Adrenal gland (tissue), 12 donors: ENCODE data around the gene PIK3R2. TPM values are rescaled to one million over a fixed set of nuclear protein-coding genes. Genes with fewer than 3 reads are reported as not detected.
A peak's percentile ranks its signal among the peaks of the same experiment; 100 is the strongest.

Experiments used
- DNase-seq, 7 donors: peaks; one replicate each; pipeline ENCODE4 v3.0.0-alpha.2; 2019 to 2020
- H3K27ac ChIP-seq, 5 donors: fragments of 200-600 bp; sonication (generic) in 4 of 5; 1 replicate in 3 of 5; 2 replicates in 2 of 5; pipeline versions ENCODE4 v1.5.1 to v1.8.0; 2016 to 2020; ENCODE audit warnings: mild to moderate bottlenecking in 1 of 5
- H3K27me3 ChIP-seq: fragments of 200-600 bp; 2 replicates; pipeline ENCODE4 v1.8.0; 2021
- H3K36me3 ChIP-seq, 2 donors: fragments of 200-600 bp; replicated peaks in 1 of 2; 1 replicate in 1 of 2; 2 replicates in 1 of 2; pipeline versions ENCODE4 v1.5.1 to v1.8.0; 2018 to 2022
- H3K4me1 ChIP-seq, 2 donors: fragments of 200-600 bp; replicated peaks in 1 of 2; 1 replicate in 1 of 2; 2 replicates in 1 of 2; pipeline versions ENCODE4 v1.5.1 to v1.8.0; 2018 to 2021
- H3K4me3 ChIP-seq, 4 donors: fragments of 200-600 bp; sonication (generic) in 3 of 4; one replicate each; pipeline ENCODE4 v1.5.1; 2016 to 2018
- H3K9me3 ChIP-seq, 3 donors: fragments of 200-600 bp; sonication (generic) in 1 of 3; replicated peaks in 1 of 3; 1 replicate in 2 of 3; 2 replicates in 1 of 3; pipeline versions ENCODE4 v1.5.1 to v1.8.0; 2016 to 2021
- CTCF ChIP-seq, 6 experiments: fragments of 450-650 bp in 4 of 6; fragments of 200-600 bp in 2 of 6; sonication (generic) in 1 of 6; IDR thresholded peaks; 1 replicate in 5 of 6; 2 replicates in 1 of 6; pipeline versions ENCODE4 v1.5.1 to v1.8.0; 2016 to 2021; ENCODE audit warnings: antibody characterized with exemption in 6 of 6, mild to moderate bottlenecking in 2 of 6, moderate library complexity in 1 of 6
- POLR2A ChIP-seq, 2 donors: fragments of 450-650 bp; IDR thresholded peaks; one replicate each; pipeline ENCODE4 v1.6.1; 2017; ENCODE audit warnings: antibody characterized with exemption in 2 of 2, mild to moderate bottlenecking in 2 of 2, moderate library complexity in 1 of 2
- WGBS, 4 donors: extraction: QIAGEN DNeasy Blood & Tissue Kit in 2 of 4; methylation state at CpG; one replicate each; pipeline versions ENCODE4 v1.1.5 to v1.1.7; 2013 to 2017; 5-methylcytosine and 5-hydroxymethylcytosine counted together
- intact Hi-C, 2 donors: fragments of 100-400 bp; cut with DNase I; formaldehyde crosslinking; loops; one replicate each; pipeline versions ENCODE4 v1.14.1 to v1.15.0; 2022 to 2023
- polyA plus RNA-seq, 3 donors: library from polyadenylated mRNA; stranded (reverse); fragments of 200-250 nt in 2 of 3; fragments of 350-450 nt in 1 of 3; fragmentation: Illumina TruSeq in 1 of 3; extraction: RNeasy Lipid Tissue Mini Kit (QIAGEN cat#74804) in 1 of 3; gene quantifications; one replicate each; pipeline ENCODE4 v1.2.3, GENCODE V29; 2013 to 2014
- total RNA-seq, 9 donors: library from RNA; depleted of rRNA in 4 of 9; stranded (reverse); fragments of >200 nt in 4 of 9; fragments of 120-200 nt in 1 of 9; fragmentation: NEBNext Ultra II Directional in 1 of 9; extraction: Animal tissue kit (Norgen Biotek cat#: 25700) in 1 of 9; gene quantifications; one replicate each; pipeline versions ENCODE4 v1.1.0 to v1.2.4, GENCODE V29; 2013 to 2023
- donor health status: healthy with polysubstance abuse.
- donor health status: Bipolar disorder and iron deficiency.
- donor health status: DM: yes; HTN: yes; CAD: no.
- donor health status: DM: no; HTN: no; CAD: no.
- donor health status: DM: no; HTN: no; CAD: no.
- donor health status: DM: yes; HTN: yes; CAD: no.

The PIK3R2 gene
- total and polyA plus RNA-seq, 12 donors: 6.7 to 124 (median 58.5) TPM

GRCh38 chr19:18155095-18156087, 2.4 kb downstream of the PIK3R2 start:
- peaks cover 35 to 60% of the 10 kb centered on the region in 2 donors for H3K4me1 ChIP-seq
- intact Hi-C loops: no loop called here
- H3K4me3 ChIP-seq: peak overlapping the region in 1 of 4 donors; percentile 30
- peak overlapping the region; percentile 69 to 94 (median 87) for H3K27ac ChIP-seq
- H3K36me3 ChIP-seq: peaks cover 0 to 6% of the 10 kb centered on the region in 2 donors
- peak; percentile 76 to 86 (median 79) for DNase-seq
- H3K27me3 ChIP-seq: no peaks in the 10 kb centered on the region
- no peaks in the 10 kb centered on the region for H3K9me3 ChIP-seq
- WGBS, 4 donors: 17 to 60% (median 48%) methylated on average over 1 to 43 of the region's 43 CpGs
- TF ChIP-seq CTCF (IDR thresholded peaks at IDR 0.05): no peak
- TF ChIP-seq POLR2A (IDR thresholded peaks at IDR 0.05): peak; percentile 23 to 69

GRCh38 chr19:18156268-18156667, 3.3 kb downstream of the PIK3R2 start:
- H3K4me1 ChIP-seq: peaks cover 43 to 66% of the 10 kb centered on the region in 2 donors
- intact Hi-C loops: no loop called here
- peaks cover 0 to 6% of the 10 kb centered on the region in 2 donors for H3K36me3 ChIP-seq
- DNase-seq: peak in 2 of 7 donors; percentile 32 to 43
- no peaks in the 10 kb centered on the region for H3K9me3 ChIP-seq
- no peaks in the 10 kb centered on the region for H3K27me3 ChIP-seq
- TF ChIP-seq POLR2A (IDR thresholded peaks at IDR 0.05) (no peak), CTCF (IDR thresholded peaks at IDR 0.05) (no peak)
- WGBS, 4 donors: 77 to 87% (median 86%) methylated on average over 5 to 6 of the region's 6 CpGs
- H3K4me3 ChIP-seq: peak overlapping the region in 1 of 4 donors; percentile 17
- H3K27ac ChIP-seq: peak overlapping the region; percentile 69 to 94 (median 87)

DNA sequence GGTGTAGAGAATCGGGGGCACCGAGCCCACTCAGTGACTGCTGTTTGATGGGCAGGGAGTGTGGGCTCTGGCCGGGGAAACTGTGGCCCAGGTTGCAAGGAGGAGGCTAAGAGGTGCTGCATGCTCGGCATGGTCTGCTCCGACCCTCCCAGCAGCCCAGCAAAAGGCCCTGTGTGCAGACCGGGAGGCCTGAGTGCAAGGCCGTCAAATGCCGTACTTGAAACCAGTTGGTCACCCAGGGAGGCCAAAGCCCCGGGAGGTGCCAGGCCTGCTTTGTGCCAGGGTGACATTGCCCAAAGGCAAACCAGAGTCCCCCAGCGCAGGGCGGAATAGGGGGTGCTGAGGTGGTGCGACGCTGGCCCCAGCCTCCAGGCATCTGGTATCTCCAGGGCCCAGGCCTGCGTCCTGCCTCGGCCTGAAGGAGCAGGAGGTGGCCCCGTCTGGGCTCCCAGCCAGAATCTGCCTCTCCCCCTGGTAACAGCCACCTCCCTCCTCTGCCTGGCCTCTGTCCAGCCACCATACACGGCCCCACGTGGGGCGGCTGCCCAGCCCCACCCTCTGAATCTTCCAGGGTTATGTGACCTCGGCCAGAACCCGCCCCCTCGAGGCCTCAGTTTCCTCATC, 4.0 kb downstream of the PIK3R2 start:
- H3K27ac ChIP-seq: peak overlapping the region; percentile 69 to 94 (median 87)
- H3K9me3 ChIP-seq: no peaks in the 10 kb centered on the region
- H3K4me1 ChIP-seq: peaks cover 44 to 66% of the 10 kb centered on the region in 2 donors
- 5 to 28% (median 20%) methylated on average over 4 to 22 of the region's 22 CpGs for WGBS, 4 donors
- TF ChIP-seq POLR2A (IDR thresholded peaks at IDR 0.05) (peak; percentile 13 to 66), CTCF (IDR thresholded peaks at IDR 0.05) (no peak)
- peak; percentile 95 to 99 (median 97) for DNase-seq
- no peaks in the 10 kb centered on the region for H3K27me3 ChIP-seq
- H3K4me3 ChIP-seq: no peak overlapping the region
- peaks cover 0 to 11% of the 10 kb centered on the region in 2 donors for H3K36me3 ChIP-seq
- intact Hi-C loops: no loop called here

DNA sequence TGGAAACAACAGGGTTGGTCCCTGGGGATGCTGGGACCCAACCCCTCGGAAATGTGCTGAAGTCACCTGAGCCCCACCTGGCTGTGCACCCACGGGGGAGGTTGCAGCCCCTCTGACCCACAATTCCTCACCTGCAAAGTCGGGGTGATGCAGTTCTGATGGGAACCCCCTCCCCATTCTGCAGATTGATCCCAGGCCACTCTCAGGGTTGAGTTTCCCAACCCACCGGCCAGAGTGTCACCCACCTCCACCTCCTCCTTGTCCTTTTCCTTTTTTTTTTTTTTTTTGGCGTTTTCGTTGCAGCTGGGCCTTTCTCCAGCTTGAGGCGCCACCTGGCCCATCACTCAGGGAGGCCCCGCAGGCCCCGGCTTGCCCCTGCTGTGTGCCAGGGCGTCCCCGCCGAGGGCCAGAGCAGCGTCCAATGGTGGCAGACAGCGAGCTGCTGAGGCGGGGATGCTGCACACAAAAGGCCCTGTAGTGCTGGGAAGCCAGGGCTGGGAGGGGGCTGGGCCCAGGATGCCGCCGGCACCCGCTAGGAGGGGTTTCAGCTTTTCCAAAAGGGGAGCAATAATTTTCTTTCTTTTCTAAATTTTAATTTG, 4.6 kb downstream of the PIK3R2 start:
- TF ChIP-seq CTCF (IDR thresholded peaks at IDR 0.05) (peak in 1 of 6 experiments; percentile 6), POLR2A (IDR thresholded peaks at IDR 0.05) (peak in 1 of 2 donors; percentile 39)
- Histone ChIP-seq H3K9me3 (no peaks in the 10 kb centered on the region), H3K4me1 (peaks cover 44 to 66% of the 10 kb centered on the region in 2 donors), H3K4me3 (no peak overlapping the region), H3K27me3 (no peaks in the 10 kb centered on the region), H3K27ac (peak overlapping the region; percentile 69 to 94 (median 87)), H3K36me3 (peaks cover 0 to 15% of the 10 kb centered on the region in 2 donors)
- intact Hi-C loops: no loop called here
- peak; percentile 67 to 88 (median 79) for DNase-seq
- WGBS, 4 donors: 19 to 44% (median 33%) methylated on average over 17 to 18 of the region's 18 CpGs
